Caco-2 (cell line): ENCODE measurements around the gene C1D. TPM values are rescaled to one million over a fixed set of nuclear protein-coding genes. Genes with fewer than 3 reads are reported as not detected.

Experiments
- BruUV-seq: library from RNA; stranded (reverse); fragments of 400-500 nt; replicated peaks from 2 replicates; lab custom pipeline; 2021; lab: Mats Ljungman, UMichigan
- CTCF ChIA-PET: fragments of 300-600 bp; sonication (Branson Sonifier 250); formaldehyde crosslinking; loops from one replicate; lab custom pipeline; 2022; ENCODE audit warnings: antibody characterized with exemption; lab: Charles Lee
- POLR2A ChIA-PET: fragments of 300-600 bp; sonication (Branson Sonifier 250); formaldehyde crosslinking; loops from one replicate; lab custom pipeline; 2022; ENCODE audit warnings: antibody characterized with exemption; lab: Charles Lee
- DNase-seq, 2 experiments: peaks; one replicate each; pipeline versions ENCODE4 v3.0.0 to v3.0.0-alpha.2; 2020 to 2022
- H3K27me3 ChIP-seq: replicated peaks from 2 replicates; pipeline ENCODE4 v1.6.0; 2011; ENCODE audit warnings: low read length; ENCODE audit not compliant: control insufficient read depth, insufficient read depth
- H3K36me3 ChIP-seq: 2 replicates; pipeline ENCODE4 v1.5.1; 2011; ENCODE audit warnings: low read length; ENCODE audit not compliant: control insufficient read depth, insufficient read depth
- H3K4me1 ChIP-seq: fragments of 250-450 bp; sonication (Bioruptor Pico); 2 replicates; pipeline ENCODE4 v1.5.1; 2020; ENCODE audit warnings: mild to moderate bottlenecking
- H3K4me3 ChIP-seq: 2 replicates; pipeline ENCODE4 v1.5.1; 2011; ENCODE audit warnings: low read depth, mild to moderate bottlenecking, control low read depth, low read length
- H3K9me3 ChIP-seq: fragments of 250-450 bp; sonication (Bioruptor Pico); 2 replicates; pipeline ENCODE4 v1.5.1; 2020; ENCODE audit warnings: mild to moderate bottlenecking, moderate library complexity
- H3K27ac Mint-ChIP-seq: one replicate; pipeline ENCODE4 v1.8.0; 2022; ENCODE audit warnings: mixed read lengths; ENCODE audit not compliant: unreplicated experiment
- H3K27me3 Mint-ChIP-seq: one replicate; pipeline ENCODE4 v1.8.0; 2022; ENCODE audit warnings: mixed read lengths; ENCODE audit not compliant: insufficient read depth, unreplicated experiment
- H3K36me3 Mint-ChIP-seq: one replicate; pipeline ENCODE4 v1.8.0; 2022; ENCODE audit warnings: mild to moderate bottlenecking, mixed read lengths; ENCODE audit not compliant: insufficient read depth, unreplicated experiment
- H3K4me1 Mint-ChIP-seq: one replicate; pipeline ENCODE4 v1.8.0; 2022; ENCODE audit warnings: low read depth, mixed read lengths; ENCODE audit not compliant: unreplicated experiment
- H3K4me3 Mint-ChIP-seq: one replicate; pipeline ENCODE4 v1.8.0; 2022; ENCODE audit warnings: mild to moderate bottlenecking, moderate library complexity, mixed read lengths; ENCODE audit not compliant: unreplicated experiment
- H3K9me3 Mint-ChIP-seq: one replicate; pipeline ENCODE4 v1.8.0; 2022; ENCODE audit warnings: mixed read lengths; ENCODE audit not compliant: unreplicated experiment
- intact Hi-C: fragments of 100-400 bp; cut with micrococcal nuclease; formaldehyde crosslinking; loops from one replicate; pipeline ENCODE4 v1.10.0; 2022; ENCODE audit not compliant: unreplicated experiment
- total RNA-seq: library from RNA; stranded (reverse); gene quantifications from 2 replicates; pipeline ENCODE4 v1.2.3, GENCODE V29; 2022
- TF ChIP-seq, protein P1 (sequence below), 2 experiments: fragments of 200-600 bp in 1 of 2; IDR thresholded peaks; 1 replicate in 1 of 2; 2 replicates in 1 of 2; pipeline versions ENCODE4 v1.5.1 to v1.8.0; 2011 to 2022; ENCODE audit warnings: antibody characterized with exemption in 1 of 2, control low read depth in 1 of 2, inconsistent platforms in 1 of 2, low read depth in 1 of 2, low read length in 1 of 2, mild to moderate bottlenecking in 1 of 2, moderate library complexity in 1 of 2; ENCODE audit not compliant: insufficient read depth in 1 of 2, severe bottlenecking in 1 of 2, unreplicated experiment in 1 of 2

C1D gene
- total RNA-seq, 1 experiment from 2014 or later: 23.7 TPM

DNA sequence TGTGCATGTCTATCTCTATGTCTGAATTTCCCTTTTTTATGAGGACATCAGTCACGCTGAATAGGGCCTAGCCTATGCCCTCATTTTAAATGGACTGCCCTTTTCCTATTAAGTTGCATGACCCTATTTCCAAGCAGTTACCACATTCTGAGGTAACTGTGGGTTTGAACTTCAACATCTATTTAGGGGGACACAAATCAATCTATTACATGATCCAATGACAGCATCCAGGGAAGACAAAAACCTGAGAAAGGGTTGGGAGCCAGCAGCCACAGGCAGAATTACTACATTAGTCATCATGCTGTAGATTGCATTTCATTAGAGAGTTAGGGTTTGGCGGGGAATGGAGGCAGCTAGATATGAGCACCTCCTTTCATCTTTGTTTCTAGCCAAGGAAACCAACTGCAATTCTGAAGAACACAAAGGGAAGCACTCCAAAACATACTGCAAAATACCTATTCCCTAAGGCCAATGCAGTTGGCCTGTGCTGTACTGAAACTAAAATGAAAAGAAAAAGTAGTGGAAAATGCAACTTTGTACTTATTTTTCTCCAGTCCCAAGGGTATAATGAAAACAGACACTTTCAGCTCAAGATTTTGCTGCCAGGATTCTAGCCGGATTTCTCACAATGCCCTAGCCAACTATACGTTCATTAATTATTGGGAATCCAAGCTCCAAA lies 40.4 kb upstream of the C1D start:
- Mint-ChIP-seq H3K4me1 (no peaks in the 10 kb centered on the region), H3K27me3 (peaks cover 13% of the 10 kb centered on the region), H3K27ac (no peak overlapping the region), H3K4me3 (no peak overlapping the region), H3K9me3 (peaks cover 18% of the 10 kb centered on the region), H3K36me3 (no peaks in the 10 kb centered on the region)
- BruUV-seq: no TSS peak
- 0 out of 2 replicates have a peak, but pooled peaks cover 14% of the 10 kb centered on the region for H3K9me3 ChIP-seq
- POLR2A ChIA-PET: no interaction called here
- no peak for DNase-seq
- H3K4me1 ChIP-seq: no peaks in the 10 kb centered on the region
- TF ChIP-seq, protein P1, sequence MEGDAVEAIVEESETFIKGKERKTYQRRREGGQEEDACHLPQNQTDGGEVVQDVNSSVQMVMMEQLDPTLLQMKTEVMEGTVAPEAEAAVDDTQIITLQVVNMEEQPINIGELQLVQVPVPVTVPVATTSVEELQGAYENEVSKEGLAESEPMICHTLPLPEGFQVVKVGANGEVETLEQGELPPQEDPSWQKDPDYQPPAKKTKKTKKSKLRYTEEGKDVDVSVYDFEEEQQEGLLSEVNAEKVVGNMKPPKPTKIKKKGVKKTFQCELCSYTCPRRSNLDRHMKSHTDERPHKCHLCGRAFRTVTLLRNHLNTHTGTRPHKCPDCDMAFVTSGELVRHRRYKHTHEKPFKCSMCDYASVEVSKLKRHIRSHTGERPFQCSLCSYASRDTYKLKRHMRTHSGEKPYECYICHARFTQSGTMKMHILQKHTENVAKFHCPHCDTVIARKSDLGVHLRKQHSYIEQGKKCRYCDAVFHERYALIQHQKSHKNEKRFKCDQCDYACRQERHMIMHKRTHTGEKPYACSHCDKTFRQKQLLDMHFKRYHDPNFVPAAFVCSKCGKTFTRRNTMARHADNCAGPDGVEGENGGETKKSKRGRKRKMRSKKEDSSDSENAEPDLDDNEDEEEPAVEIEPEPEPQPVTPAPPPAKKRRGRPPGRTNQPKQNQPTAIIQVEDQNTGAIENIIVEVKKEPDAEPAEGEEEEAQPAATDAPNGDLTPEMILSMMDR (IDR thresholded peaks at IDR 0.05; ENCODE audit: insufficient read depth in 1 of 2, low read depth in 1 of 2, low read length in 1 of 2, severe bottlenecking in 1 of 2, unreplicated experiment in 1 of 2): no peak
- CTCF ChIA-PET: no interaction called here
- no peak overlapping the region for H3K4me3 ChIP-seq
- H3K36me3 ChIP-seq: no peaks in the 10 kb centered on the region
- no peaks in the 10 kb centered on the region for H3K27me3 ChIP-seq
- intact Hi-C loops: no loop called here

DNA sequence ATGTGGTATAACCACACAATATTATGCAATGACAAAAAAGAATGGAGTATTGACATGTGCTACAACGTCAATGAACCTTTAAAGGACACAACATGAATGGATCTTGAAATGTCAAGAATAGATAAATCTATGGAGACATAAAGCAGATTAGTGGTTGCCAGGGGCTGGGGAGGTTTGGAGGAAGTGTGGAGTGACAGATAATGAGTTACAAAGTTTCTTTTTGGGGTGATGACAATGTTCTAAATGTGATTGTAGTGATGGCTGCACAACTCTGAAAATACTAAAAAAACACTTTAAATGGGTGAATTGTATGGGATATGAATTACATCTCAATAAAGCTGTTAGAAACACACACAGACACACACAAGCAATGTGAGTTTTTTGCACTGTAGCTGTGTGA lies 37.4 kb upstream of the C1D start:
- H3K9me3 Mint-ChIP-seq: peaks cover under 1% of the 10 kb centered on the region

DNA sequence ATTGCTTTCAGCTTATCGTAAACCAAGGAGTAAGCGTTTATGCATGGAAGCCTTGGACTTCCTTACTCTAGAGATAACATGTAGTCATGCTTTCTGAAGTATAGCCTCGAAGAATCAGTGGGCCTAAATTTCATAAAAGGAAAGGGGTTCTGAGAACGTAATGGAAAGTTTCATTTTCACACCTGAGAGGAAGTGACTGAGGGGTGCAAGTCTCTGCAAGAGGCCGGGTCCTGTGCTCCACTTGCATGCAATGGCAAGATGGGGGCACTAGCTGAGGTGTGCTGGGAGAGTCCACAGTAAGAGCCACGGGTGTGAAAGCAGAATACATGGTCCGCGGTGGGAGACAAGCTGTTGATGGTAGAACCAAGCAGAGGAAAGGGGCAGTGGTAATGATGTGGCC lies 36.5 kb upstream of the C1D start:
- intact Hi-C loops: no loop called here
- H3K27me3 ChIP-seq: no peaks in the 10 kb centered on the region
- Mint-ChIP-seq H3K27me3 (peaks cover 24% of the 10 kb centered on the region), H3K4me3 (no peak overlapping the region), H3K36me3 (no peaks in the 10 kb centered on the region), H3K27ac (no peak overlapping the region), H3K9me3 (no peaks in the 10 kb centered on the region), H3K4me1 (no peaks in the 10 kb centered on the region)
- CTCF ChIA-PET: no interaction called here
- DNase-seq: no peak
- POLR2A ChIA-PET: no interaction called here
- no peak overlapping the region for H3K4me3 ChIP-seq
- TF ChIP-seq, protein P1 (IDR thresholded peaks at IDR 0.05; ENCODE audit: insufficient read depth in 1 of 2, low read depth in 1 of 2, low read length in 1 of 2, severe bottlenecking in 1 of 2, unreplicated experiment in 1 of 2): no peak
- no TSS peak for BruUV-seq
- H3K36me3 ChIP-seq: no peaks in the 10 kb centered on the region
- no peaks in the 10 kb centered on the region for H3K4me1 ChIP-seq
- H3K9me3 ChIP-seq: no peaks in the 10 kb centered on the region

More for the DNA sequence above, 37.4 kb upstream of the C1D start:
- H3K27me3 ChIP-seq: no peaks in the 10 kb centered on the region
- TF ChIP-seq, protein P1 (IDR thresholded peaks at IDR 0.05; ENCODE audit: insufficient read depth in 1 of 2, low read depth in 1 of 2, low read length in 1 of 2, severe bottlenecking in 1 of 2, unreplicated experiment in 1 of 2): no peak
- H3K27me3 Mint-ChIP-seq: peaks cover 18% of the 10 kb centered on the region
- H3K27ac Mint-ChIP-seq: no peak overlapping the region
- ChIA-PET CTCF (no interaction called here), POLR2A (no interaction called here)
- intact Hi-C loops: no loop called here
- H3K9me3 ChIP-seq: no peaks in the 10 kb centered on the region
- no peaks in the 10 kb centered on the region for H3K4me1 ChIP-seq
- H3K4me1 Mint-ChIP-seq: no peaks in the 10 kb centered on the region
- BruUV-seq: no TSS peak
- H3K4me3 ChIP-seq: no peak overlapping the region
- no peak for DNase-seq
- no peaks in the 10 kb centered on the region for H3K36me3 Mint-ChIP-seq
- no peaks in the 10 kb centered on the region for H3K36me3 ChIP-seq
- no peak overlapping the region for H3K4me3 Mint-ChIP-seq
